Measurements from ENCODE around the gene ANKRD34C.
A peak's percentile ranks its signal among the peaks of the same experiment; 100 is the strongest.
"Not testable (repeated sequence)": the region's sequence is repeated elsewhere in the genome, so short reads cannot be mapped to it uniquely, and the experiment has no call there.

The ANKRD34C gene

GRCh38 chr15:79310985-79311900 lies 28.7 kb downstream of the ANKRD34C start, which contains the start of gene TMED3:
Gene TMED3 (plus strand): TSS chr15:79311112. CDS start chr15:79311250, 138 bp downstream.
- H3K4me3 ChIP-seq (ENCODE audit: low read depth, low read length) = peak within 1 kb of the TSS; percentile 90
- peak; percentile 87 for DNase-seq (ENCODE audit: low read depth)
- TF ChIP-seq, protein P1, sequence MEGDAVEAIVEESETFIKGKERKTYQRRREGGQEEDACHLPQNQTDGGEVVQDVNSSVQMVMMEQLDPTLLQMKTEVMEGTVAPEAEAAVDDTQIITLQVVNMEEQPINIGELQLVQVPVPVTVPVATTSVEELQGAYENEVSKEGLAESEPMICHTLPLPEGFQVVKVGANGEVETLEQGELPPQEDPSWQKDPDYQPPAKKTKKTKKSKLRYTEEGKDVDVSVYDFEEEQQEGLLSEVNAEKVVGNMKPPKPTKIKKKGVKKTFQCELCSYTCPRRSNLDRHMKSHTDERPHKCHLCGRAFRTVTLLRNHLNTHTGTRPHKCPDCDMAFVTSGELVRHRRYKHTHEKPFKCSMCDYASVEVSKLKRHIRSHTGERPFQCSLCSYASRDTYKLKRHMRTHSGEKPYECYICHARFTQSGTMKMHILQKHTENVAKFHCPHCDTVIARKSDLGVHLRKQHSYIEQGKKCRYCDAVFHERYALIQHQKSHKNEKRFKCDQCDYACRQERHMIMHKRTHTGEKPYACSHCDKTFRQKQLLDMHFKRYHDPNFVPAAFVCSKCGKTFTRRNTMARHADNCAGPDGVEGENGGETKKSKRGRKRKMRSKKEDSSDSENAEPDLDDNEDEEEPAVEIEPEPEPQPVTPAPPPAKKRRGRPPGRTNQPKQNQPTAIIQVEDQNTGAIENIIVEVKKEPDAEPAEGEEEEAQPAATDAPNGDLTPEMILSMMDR (conservative IDR thresholded peaks at IDR 0.05; ENCODE audit: low read depth, low read length) = peak; percentile 22

GRCh38 chr15:79311901-79312553 lies 29.5 kb downstream of the ANKRD34C start:
- peak overlapping the region; percentile 90 for H3K4me3 ChIP-seq (ENCODE audit: low read depth, low read length)
- DNase-seq (ENCODE audit: low read depth) = no peak
- TF ChIP-seq, protein P1 (conservative IDR thresholded peaks at IDR 0.05; ENCODE audit: low read depth, low read length) = no peak

- no peak for DNase-seq (ENCODE audit: low read depth)
- no peak overlapping the region for H3K4me3 ChIP-seq (ENCODE audit: low read depth, low read length)
- TF ChIP-seq, protein P1 (conservative IDR thresholded peaks at IDR 0.05; ENCODE audit: low read depth, low read length) = no peak
Measured at GRCh38 chr15:79314186-79314585, 31.7 kb downstream of the ANKRD34C start.

DNA sequence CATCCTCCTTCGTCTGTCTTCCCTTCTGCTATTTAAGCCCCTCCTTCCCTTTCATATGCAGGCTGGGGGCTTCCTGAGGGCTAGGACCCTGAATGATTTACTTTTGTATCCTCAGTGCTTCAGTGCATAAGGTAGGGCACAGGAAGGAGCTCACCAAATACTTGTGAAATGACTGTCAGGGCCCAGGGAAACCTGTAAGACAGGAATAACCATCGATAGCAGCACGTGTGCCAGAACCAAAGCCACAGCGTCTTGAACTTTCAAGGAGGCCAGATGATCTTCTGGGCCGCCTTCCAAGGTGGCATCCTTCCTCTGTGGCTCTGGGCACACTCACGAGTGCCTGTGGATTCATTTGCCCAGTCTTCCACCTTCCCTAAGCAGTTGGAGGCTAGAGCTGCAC lies 32.3 kb downstream of the ANKRD34C start:
- no peak for DNase-seq (ENCODE audit: low read depth)
- no peak overlapping the region for H3K4me3 ChIP-seq (ENCODE audit: low read depth, low read length)
- TF ChIP-seq, protein P1 (conservative IDR thresholded peaks at IDR 0.05; ENCODE audit: low read depth, low read length) = no peak

DNA sequence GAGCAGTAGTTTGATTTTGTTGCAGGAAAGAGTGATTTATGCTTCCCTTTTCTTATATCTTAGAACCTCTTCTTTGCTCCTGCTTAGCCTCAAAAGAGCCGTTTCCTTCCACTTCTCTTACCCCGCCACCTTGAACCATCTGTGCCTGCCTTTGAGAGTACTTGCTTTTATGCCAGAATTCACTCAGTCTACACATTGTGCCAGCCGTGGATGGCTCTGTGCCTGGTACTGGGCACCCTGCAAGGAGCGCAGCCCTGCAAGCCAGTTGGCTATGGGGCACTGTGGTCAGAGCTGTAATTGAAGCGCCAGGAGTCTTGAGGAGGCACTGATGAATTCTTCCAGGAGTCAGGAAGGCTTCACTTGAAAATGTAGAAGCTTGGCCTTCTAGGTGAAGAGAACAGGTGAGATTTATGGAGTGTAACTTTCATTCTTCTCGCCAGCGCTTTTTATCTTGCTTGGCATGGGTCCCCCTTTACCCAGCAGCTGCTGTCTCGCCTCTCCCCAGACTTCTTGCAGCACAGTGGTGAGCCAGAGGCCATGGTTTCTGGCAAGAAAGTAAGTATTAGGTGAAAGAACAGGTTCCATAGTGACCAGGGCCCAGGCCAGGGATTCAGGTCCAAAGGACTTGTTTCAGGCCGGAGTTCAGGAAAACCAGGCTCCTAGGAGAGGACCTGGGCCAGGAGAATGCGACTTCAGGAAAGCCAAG lies 33.3 kb downstream of the ANKRD34C start:
- TF ChIP-seq, protein P1 (conservative IDR thresholded peaks at IDR 0.05; ENCODE audit: low read depth, low read length) = no peak
- H3K4me3 ChIP-seq (ENCODE audit: low read depth, low read length) = no peak overlapping the region
- DNase-seq (ENCODE audit: low read depth) = no peak

DNA sequence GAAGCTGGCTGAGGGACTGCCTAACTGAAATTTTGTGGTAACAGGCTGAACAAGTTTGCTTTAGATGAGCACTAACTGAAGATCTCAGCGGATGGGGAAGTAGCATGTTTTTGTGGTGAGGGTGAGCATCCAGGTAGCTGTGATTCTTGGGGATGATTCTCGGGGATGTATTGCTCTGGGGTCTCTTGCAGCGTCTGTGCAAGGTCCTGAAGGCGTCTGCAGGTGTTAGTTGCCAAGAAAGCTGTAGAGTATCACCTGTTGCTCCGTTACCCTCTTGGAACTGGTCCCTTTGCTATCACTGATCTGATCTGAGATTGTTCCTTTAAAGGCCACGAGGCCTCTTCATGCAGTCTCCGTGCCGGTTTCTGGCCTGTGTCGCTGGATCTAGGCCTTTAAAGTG lies 34.3 kb downstream of the ANKRD34C start:
- no peak for DNase-seq (ENCODE audit: low read depth)
- TF ChIP-seq, protein P1 (conservative IDR thresholded peaks at IDR 0.05; ENCODE audit: low read depth, low read length) = no peak
- H3K4me3 ChIP-seq (ENCODE audit: low read depth, low read length) = no peak overlapping the region

DNA sequence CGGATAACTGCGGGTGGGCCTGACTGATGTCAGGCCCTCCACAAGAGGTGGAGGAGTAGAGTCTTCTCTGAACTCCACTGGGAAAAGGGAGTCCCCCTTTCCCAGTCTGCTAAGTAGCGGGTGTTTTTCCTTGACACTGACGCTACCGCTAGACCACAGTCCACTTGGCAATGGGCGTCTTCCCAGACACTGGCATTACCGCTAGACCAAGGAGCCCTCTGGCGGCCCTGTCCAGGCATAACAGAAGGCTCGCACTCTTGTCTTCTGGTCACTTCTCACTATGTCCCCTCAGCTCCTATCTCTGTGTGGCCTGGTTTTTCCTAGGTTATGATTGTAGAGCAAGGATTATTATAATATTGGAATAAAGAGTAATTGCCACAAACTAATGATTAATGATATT lies 37.5 kb downstream of the ANKRD34C start:
- not testable (repeated sequence) for H3K4me3 ChIP-seq (ENCODE audit: low read depth, low read length); DNase-seq (ENCODE audit: low read depth)
